Ramos (cell line): ENCODE results near the gene CCDC92.

Experiments
- in situ Hi-C: fragments of 300-500 bp; cut with MboI; formaldehyde crosslinking; loops from one replicate; pipeline ENCODE4 v1.14.3; 2022; ENCODE audit warnings: low sequenced_read_pairs; ENCODE audit not compliant: unreplicated experiment

The CCDC92 gene

DNA sequence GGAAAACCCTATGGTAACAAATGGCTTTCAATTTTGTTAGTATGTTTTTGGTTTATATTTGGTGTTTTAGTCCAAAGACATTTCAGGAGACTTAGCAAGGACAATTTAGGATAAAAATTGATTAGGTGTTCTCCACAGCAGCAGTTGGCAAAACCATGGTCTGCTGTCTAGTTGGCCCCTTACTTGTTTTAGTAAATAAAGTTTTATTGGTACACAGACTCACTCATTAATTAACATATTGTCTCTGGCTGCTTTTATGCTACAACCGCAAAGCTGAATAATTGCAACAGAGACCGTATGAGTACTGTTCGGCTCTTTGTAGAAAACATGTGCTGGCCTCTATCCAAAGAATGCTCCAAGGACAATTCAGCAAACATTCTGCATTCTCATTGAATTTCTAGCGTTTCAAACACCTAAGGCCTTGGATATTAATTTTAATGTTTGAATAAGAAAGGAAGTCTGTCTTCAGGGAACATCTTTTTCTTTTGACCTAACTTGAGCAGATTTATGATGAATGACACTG lies 77.7 kb downstream of the CCDC92 start:
- in situ Hi-C loops = no loop called here

DNA sequence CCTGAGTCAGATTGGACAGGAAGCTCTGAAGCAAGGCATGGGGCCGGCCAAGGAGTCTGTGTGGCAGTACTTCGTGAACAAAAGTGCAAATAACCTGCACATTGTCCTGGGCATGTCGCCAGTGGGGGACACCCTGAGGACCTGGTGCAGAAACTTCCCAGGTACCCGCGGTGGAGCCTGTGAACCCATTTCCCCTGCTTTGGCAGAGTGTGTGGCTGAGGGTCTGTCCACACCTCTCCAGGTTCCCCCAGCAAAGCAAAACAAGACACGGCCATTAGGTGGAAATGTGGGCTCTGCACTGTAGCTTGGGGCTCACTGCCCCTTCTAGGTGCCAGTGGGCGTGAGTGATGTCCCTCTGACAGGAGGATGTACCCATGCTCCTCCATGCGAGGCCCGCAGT lies 79.4 kb downstream of the CCDC92 start:
- in situ Hi-C loops = no loop called here

- in situ Hi-C loops = no loop called here
Measured at GRCh38 chr12:123892853-123893252, 79.8 kb downstream of the CCDC92 start.

- in situ Hi-C loops = no loop called here
Measured at GRCh38 chr12:123892180-123892559, 80.5 kb downstream of the CCDC92 start.

DNA sequence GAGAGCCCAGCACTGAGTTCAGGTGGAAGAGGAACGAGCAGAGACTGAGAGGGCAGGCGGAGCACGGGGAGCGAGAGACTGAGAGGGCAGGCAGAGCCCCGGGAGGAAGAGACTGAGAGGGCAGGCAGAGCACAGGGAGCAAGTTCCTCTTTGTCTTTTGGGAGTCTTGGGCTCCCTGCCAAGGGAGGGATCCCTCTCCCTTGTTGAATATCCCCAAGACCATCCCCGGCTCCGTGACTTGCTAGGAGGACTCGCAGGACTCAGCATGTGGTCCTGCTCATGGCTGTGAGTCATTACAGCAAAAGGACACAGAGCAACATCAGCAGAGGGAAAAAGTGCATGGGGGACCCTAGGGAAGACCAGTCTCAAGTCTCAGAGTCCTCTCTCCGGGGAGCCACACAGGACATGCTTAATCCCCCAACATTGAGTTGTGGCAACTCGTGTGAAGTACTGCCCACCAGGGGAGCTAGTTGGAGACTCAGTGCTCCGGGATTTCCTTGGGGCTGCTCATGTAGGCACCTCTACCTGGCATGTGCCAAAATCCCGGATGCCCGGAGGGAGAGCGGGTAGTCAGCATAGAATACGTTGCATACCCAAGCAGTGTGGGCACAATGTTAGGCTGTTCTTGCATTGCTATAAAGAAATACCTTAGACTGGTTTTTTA lies 81.0 kb downstream of the CCDC92 start:
- in situ Hi-C loops = no loop called here

GRCh38 chr12:123891011-123891410 lies 81.6 kb downstream of the CCDC92 start:
- in situ Hi-C loops = no loop called here

- in situ Hi-C loops = no loop called here
Measured at GRCh38 chr12:123890536-123890902, 82.1 kb downstream of the CCDC92 start.

GRCh38 chr12:123889848-123890535 lies 82.6 kb downstream of the CCDC92 start:
- in situ Hi-C loops = no loop called here

- in situ Hi-C loops = no loop called here
Measured at GRCh38 chr12:123888989-123889388, 83.6 kb downstream of the CCDC92 start.

GRCh38 chr12:123886931-123887582 lies 85.6 kb downstream of the CCDC92 start:
- in situ Hi-C loops = no loop called here

- in situ Hi-C loops = no loop called here
Measured at GRCh38 chr12:123886258-123886657, 86.4 kb downstream of the CCDC92 start.
